Mesendoderm (in vitro differentiated cells): ENCODE results near the gene EXOC1L.

Experiments used
- DNase-seq: peaks from one replicate; pipeline ENCODE4 v3.0.0; 2013
- H2AK5ac ChIP-seq: 2 replicates; pipeline ENCODE4 v1.6.1; 2013; ENCODE audit warnings: low read length, inconsistent platforms
- H2BK120ac ChIP-seq: 2 replicates; pipeline ENCODE4 v1.6.1; 2013; ENCODE audit warnings: low read depth, mild to moderate bottlenecking, low read length, moderate library complexity, mixed read lengths
- H2BK15ac ChIP-seq: replicated peaks from 2 replicates; pipeline ENCODE4 v1.6.1; 2013; ENCODE audit warnings: low read depth, mild to moderate bottlenecking, moderate library complexity
- H2BK5ac ChIP-seq: 2 replicates; pipeline ENCODE4 v1.6.1; 2013; ENCODE audit warnings: low read length, inconsistent platforms
- H3K18ac ChIP-seq: 2 replicates; pipeline ENCODE4 v1.6.1; 2013; ENCODE audit warnings: mild to moderate bottlenecking, low read length, mixed read lengths
- H3K23ac ChIP-seq: one replicate; pipeline ENCODE4 v1.6.1; 2013; ENCODE audit warnings: low read length
- H3K27ac ChIP-seq: 2 replicates; pipeline ENCODE4 v1.5.1; 2013; ENCODE audit warnings: low read depth, mild to moderate bottlenecking, inconsistent platforms, low read length, moderate library complexity
- H3K27me3 ChIP-seq: 2 replicates; pipeline ENCODE4 v1.6.1; 2013; ENCODE audit warnings: low read length, control low read depth, mild to moderate bottlenecking, inconsistent platforms; ENCODE audit not compliant: insufficient read depth, poor library complexity
- H3K36me3 ChIP-seq: 2 replicates; pipeline ENCODE4 v1.6.1; 2013; ENCODE audit warnings: low read length, inconsistent platforms; ENCODE audit not compliant: control insufficient read depth, insufficient read depth
- H3K4ac ChIP-seq: one replicate; pipeline ENCODE4 v1.6.1; 2013; ENCODE audit warnings: low read depth, mild to moderate bottlenecking, low read length, moderate library complexity
- H3K4me1 ChIP-seq: 2 replicates; pipeline ENCODE4 v1.6.1; 2013; ENCODE audit warnings: low read depth, low read length, inconsistent platforms; ENCODE audit not compliant: control insufficient read depth
- H3K4me2 ChIP-seq: 2 replicates; pipeline ENCODE4 v1.6.1; 2013; ENCODE audit warnings: low read length
- H3K4me3 ChIP-seq: 2 replicates; pipeline ENCODE4 v1.5.1; 2013; ENCODE audit warnings: mild to moderate bottlenecking, low read length
- H3K56ac ChIP-seq: one replicate; pipeline ENCODE4 v1.6.1; 2013; ENCODE audit warnings: low read length
- H3K79me1 ChIP-seq: 2 replicates; pipeline ENCODE4 v1.6.1; 2013; ENCODE audit warnings: low read length, inconsistent platforms
- H3K79me2 ChIP-seq: 2 replicates; pipeline ENCODE4 v1.6.1; 2013; ENCODE audit warnings: mild to moderate bottlenecking, low read length; ENCODE audit not compliant: control insufficient read depth, insufficient read depth
- H3K9ac ChIP-seq: 2 replicates; pipeline ENCODE4 v1.6.1; 2013; ENCODE audit warnings: low read length, inconsistent platforms
- H4K5ac ChIP-seq: one replicate; pipeline ENCODE4 v1.6.1; 2013; ENCODE audit warnings: low read length
- H4K8ac ChIP-seq: one replicate; pipeline ENCODE4 v1.6.1; 2013; ENCODE audit warnings: low read depth, mild to moderate bottlenecking, control low read depth, low read length, moderate library complexity
- WGBS: extraction: QIAGEN DNeasy Blood & Tissue Kit; methylation state at CpG from one replicate; pipeline ENCODE4 v1.1.7; 2013; ENCODE audit warnings: low lambda C conversion rate, missing lambda C conversion rate; ENCODE audit not compliant: insufficient coverage; ENCODE audit errors: extremely low coverage; 5-methylcytosine and 5-hydroxymethylcytosine counted together

Gene EXOC1L

DNA sequence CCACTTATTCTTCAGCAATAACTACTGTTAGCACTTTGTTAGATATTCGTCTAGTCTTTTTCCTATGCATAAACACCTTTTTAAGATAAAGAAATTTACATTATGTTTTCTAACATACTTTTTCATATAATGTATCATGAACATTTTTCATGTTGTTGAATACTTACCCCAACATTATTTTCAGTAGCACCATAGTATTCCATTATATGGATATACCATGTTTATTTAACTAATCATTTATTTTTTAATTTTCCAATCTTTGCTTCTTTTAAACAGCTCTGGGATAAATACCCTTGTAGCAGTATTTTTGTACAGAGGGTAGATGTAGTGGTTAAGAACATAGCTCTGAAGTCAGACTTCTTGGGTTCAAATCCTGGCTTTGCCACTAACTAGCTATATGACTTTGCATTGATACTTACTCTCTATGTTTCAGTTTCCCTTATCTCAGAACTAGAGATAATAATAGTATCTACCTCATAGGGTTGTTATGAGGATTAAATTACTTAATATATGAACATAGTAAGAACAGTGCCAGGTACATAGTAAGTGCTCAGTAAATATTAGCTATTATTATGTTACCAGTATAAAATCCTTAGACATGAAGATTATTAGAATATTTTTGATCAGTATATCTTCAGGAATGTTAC is 45.1 kb downstream of the EXOC1L start:
- H2BK120ac ChIP-seq = no peak overlapping the region
- no peaks in the 10 kb centered on the region for H3K79me2 ChIP-seq
- no peak overlapping the region for H2BK15ac ChIP-seq
- H3K23ac ChIP-seq = no peak overlapping the region
- H3K4ac ChIP-seq = no peak overlapping the region
- H3K9ac ChIP-seq = no peak overlapping the region
- no peak overlapping the region for H3K4me2 ChIP-seq
- H3K18ac ChIP-seq = no peak overlapping the region
- H3K4me1 ChIP-seq = no peaks in the 10 kb centered on the region
- no peak overlapping the region for H2BK5ac ChIP-seq
- no peak for DNase-seq
- no peaks in the 10 kb centered on the region for H3K36me3 ChIP-seq
- H3K27me3 ChIP-seq = no peaks in the 10 kb centered on the region
- H3K79me1 ChIP-seq = no peaks in the 10 kb centered on the region
- no peak overlapping the region for H4K5ac ChIP-seq
- no peak overlapping the region for H4K8ac ChIP-seq
- H3K56ac ChIP-seq = no peak overlapping the region
- H3K27ac ChIP-seq = no peak overlapping the region
- H3K4me3 ChIP-seq = no peak overlapping the region
- no CpG with 5 or more reads among the region's 1 CpG for WGBS
- H2AK5ac ChIP-seq = no peak overlapping the region

- no peak overlapping the region for H2BK5ac ChIP-seq
Measured at GRCh38 chr4:55865228-55865806, 45.7 kb downstream of the EXOC1L start.

GRCh38 chr4:55866290-55866907 is 46.8 kb downstream of the EXOC1L start:
- Histone ChIP-seq H3K56ac (no peak overlapping the region), H3K27ac (no peak overlapping the region), H3K4me2 (no peak overlapping the region), H3K4me1 (no peaks in the 10 kb centered on the region), H3K4me3 (no peak overlapping the region), H3K36me3 (no peaks in the 10 kb centered on the region), H4K5ac (no peak overlapping the region), H2BK5ac (no peak overlapping the region), H2BK15ac (no peak overlapping the region), H3K4ac (no peak overlapping the region), H3K79me1 (no peaks in the 10 kb centered on the region), H3K27me3 (no peaks in the 10 kb centered on the region), H4K8ac (no peak overlapping the region), H2BK120ac (no peak overlapping the region), H3K18ac (no peak overlapping the region), H3K9ac (no peak overlapping the region), H2AK5ac (no peak overlapping the region), H3K79me2 (no peaks in the 10 kb centered on the region), H3K23ac (no peak overlapping the region)
- WGBS = no CpG with 5 or more reads among the region's 2 CpGs
- peak; percentile 44 for DNase-seq

More at GRCh38 chr4:55865228-55865806, 45.7 kb downstream of the EXOC1L start:
- Histone ChIP-seq H3K9ac (no peak overlapping the region), H3K4me3 (no peak overlapping the region), H3K79me1 (no peaks in the 10 kb centered on the region), H3K4me1 (no peaks in the 10 kb centered on the region), H3K4ac (no peak overlapping the region), H3K36me3 (no peaks in the 10 kb centered on the region), H3K27me3 (no peaks in the 10 kb centered on the region), H3K18ac (no peak overlapping the region), H3K4me2 (no peak overlapping the region), H3K56ac (no peak overlapping the region), H3K79me2 (no peaks in the 10 kb centered on the region), H2AK5ac (no peak overlapping the region), H3K23ac (no peak overlapping the region), H4K8ac (no peak overlapping the region), H4K5ac (no peak overlapping the region), H2BK120ac (no peak overlapping the region), H3K27ac (no peak overlapping the region), H2BK15ac (no peak overlapping the region)
- DNase-seq = no peak
- WGBS = no CpG with 5 or more reads among the region's 2 CpGs

DNA sequence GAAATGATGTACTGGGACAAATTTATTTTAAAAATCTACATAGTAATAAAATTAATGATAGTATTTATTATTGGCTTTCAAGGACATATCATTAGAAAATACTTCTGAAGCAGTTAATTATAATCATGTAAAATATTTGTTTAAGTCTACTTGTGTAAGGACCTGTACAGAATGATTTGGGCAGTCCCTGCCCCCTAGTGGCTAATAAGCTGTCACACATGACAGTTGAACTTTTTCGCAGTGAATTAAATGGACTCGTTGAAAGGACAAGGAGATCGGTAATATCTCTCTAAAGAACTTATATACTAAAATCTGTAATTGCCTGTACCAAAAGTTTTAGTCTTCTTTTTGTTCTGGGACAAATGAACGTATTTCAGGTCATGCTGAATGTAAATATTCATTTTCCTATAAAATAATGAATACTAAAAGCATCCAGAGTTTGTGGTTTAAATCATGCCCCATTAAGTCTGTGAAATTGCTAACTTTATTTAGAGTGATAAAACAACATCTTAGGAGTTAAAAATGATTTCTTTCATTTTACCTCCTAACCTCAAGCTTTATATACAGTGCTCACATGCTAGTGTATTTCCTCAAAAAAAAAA is 47.5 kb downstream of the EXOC1L start:
- Histone ChIP-seq H3K36me3 (no peaks in the 10 kb centered on the region), H3K27ac (no peak overlapping the region)
- DNase-seq = peak; percentile 77

DNA sequence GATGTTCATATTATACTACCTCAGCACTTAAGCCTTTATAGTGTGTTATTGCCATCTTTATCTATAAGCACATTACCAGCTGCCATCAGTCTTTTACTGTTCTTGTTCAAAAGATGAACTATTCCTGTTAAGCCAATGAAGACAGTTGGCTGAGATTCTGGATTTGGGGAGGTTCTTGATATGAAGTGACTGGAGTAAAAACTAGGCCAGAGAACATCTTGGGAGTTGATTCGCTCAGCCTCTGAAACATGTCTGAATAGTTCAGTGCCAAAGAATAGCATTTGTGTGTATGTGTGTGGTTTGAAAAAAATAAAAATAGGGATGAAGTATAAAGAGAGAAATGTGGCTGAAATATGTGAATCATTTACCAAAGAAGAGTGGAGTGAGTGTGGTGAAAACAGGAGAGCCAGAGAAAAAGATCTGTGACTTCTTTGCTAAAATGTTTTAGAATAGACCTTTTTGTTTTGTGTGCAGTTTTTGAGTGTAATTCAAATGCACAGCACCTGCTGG is 49.0 kb downstream of the EXOC1L start:
- no peak overlapping the region for H3K56ac ChIP-seq
- H4K5ac ChIP-seq = no peak overlapping the region
- H2AK5ac ChIP-seq = no peak overlapping the region
- H3K23ac ChIP-seq = no peak overlapping the region
- no peaks in the 10 kb centered on the region for H3K79me2 ChIP-seq
- H3K27me3 ChIP-seq = no peaks in the 10 kb centered on the region
- no peak overlapping the region for H2BK5ac ChIP-seq
- DNase-seq = no peak
- H3K79me1 ChIP-seq = no peaks in the 10 kb centered on the region
- no peak overlapping the region for H3K18ac ChIP-seq
- no peak overlapping the region for H3K27ac ChIP-seq
- no peak overlapping the region for H2BK120ac ChIP-seq
- H3K4me3 ChIP-seq = no peak overlapping the region
- H4K8ac ChIP-seq = no peak overlapping the region
- H3K4me1 ChIP-seq = no peaks in the 10 kb centered on the region
- no peak overlapping the region for H3K9ac ChIP-seq
- no peak overlapping the region for H3K4ac ChIP-seq
- no peak overlapping the region for H2BK15ac ChIP-seq
- H3K36me3 ChIP-seq = no peaks in the 10 kb centered on the region
- no CpG with 5 or more reads among the region's 1 CpG for WGBS
- H3K4me2 ChIP-seq = no peak overlapping the region

More for the DNA sequence above, 47.5 kb downstream of the EXOC1L start:
- Histone ChIP-seq H3K4ac (no peak overlapping the region), H2BK15ac (no peak overlapping the region), H2BK120ac (no peak overlapping the region), H3K79me2 (no peaks in the 10 kb centered on the region), H3K4me3 (no peak overlapping the region), H3K9ac (no peak overlapping the region), H3K4me2 (no peak overlapping the region), H2AK5ac (no peak overlapping the region), H3K27me3 (no peaks in the 10 kb centered on the region), H3K4me1 (no peaks in the 10 kb centered on the region), H3K18ac (no peak overlapping the region), H4K5ac (no peak overlapping the region), H3K23ac (no peak overlapping the region), H4K8ac (no peak overlapping the region), H3K56ac (no peak overlapping the region), H3K79me1 (no peaks in the 10 kb centered on the region), H2BK5ac (no peak overlapping the region)
- WGBS = no CpG with 5 or more reads among the region's 4 CpGs
